ENCODE measurements around the gene CD24.

CD24 gene

DNA sequence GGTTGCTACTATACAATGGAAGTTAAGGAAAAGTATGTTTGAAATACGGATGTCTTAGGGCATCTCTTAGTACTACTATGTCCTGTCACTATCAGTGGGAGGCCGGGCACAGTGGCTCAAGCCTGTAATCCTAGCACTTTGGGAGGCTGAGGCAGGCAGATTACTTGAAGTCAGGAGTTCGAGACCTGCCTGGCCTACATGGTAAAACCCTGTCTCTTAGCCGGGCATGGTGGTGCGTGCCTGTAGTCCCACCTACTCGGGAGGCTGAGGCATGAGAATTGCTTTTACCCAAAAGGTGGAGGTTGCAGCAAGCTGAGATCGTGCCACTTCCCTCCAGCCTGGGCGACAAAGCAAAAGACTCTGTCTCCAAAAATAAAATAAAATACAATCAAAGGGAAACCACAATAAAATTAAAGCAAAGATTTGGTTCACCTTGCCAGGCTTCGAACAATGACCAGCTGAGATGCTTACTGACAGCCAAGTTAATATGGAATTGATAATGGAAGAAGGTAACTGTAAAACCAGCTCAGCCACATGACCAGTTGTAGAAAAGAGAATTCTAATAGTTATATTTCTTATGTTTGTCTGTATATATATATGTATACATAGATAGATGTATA is 6.5 kb downstream of the CD24 start:
- no peak for DNase-seq

DNA sequence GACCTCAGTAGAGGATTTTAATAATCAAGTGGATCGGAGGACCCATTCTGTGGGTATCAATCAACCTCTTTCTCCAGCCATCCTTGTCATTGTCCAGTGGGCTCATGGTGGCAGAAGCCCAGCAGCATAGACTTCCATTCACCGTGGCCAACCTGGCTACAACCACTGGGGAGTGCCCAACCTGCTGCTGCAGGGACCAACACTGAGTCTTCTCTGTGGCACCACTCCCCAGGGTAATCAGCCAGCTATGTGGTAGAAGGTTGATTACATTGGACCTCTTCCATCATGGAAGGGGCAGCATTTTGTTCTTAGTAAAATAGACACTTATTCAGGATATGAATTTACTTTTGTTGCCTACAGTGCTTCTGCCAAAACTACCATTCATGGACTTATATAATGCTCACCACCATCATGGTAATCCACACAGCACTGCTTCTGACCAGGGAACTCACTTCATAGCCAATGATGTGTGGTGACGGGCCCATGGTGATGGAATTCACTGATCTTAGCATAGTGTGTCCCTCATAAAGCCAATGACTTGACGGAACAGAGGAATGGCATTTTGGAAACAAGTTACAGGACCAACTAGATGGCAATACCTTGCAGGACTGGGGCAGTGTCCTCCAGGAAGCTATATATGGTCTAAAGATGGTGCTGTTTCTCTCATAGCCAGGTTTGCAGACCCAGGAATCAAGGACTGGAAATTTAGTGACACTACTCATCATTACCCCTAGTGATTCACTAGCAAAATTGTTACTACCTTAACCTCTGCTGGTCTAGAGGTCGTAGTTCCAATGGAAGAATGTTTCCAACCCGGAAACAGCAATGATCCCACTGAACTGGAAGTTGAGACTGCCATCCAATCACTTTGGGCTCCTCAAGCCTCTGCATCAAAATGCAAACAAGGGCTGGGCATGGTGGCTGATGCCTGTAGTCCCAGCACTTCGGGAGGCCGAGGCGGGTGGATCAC is 7.6 kb downstream of the CD24 start:
- DNase-seq: no peak

DNA sequence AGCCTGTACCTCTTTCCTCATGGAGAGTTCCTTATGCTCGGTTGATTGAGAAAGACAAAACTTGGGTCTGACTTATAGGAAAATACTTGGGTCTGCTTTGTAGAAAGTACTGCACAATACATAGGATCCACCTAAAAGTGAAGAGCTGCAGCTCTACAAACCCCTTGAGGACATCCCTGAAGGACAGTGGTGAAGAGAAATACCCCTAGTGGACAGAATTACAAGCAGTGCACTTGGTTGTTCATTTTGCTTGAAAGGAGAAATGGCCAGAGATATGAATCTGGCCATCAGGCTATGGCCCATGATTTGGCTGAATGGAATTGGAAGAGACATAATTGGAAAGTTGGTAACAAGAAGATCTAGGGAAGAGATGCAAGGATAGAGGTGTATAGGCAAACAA is 8.3 kb downstream of the CD24 start:
- DNase-seq: no peak

DNA sequence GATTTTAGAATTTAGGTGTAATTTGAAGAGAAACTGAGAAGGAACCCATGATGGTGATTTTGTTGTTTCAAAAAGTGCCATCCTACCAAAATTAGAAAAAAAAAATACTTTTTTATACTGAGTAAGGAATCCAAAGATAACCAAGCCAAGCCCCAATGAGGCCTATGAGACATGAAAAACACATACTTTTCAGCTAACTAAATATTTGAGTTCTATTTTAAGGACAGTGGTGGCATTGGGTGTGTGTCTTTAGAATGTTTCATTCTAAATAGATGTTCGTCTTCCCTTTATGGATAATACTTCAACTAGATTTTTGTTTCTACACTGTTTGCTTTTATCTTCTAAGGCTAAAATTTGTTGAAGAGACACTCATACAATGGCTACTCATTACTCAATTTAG is 9.6 kb downstream of the CD24 start:
- no peak for DNase-seq

DNA sequence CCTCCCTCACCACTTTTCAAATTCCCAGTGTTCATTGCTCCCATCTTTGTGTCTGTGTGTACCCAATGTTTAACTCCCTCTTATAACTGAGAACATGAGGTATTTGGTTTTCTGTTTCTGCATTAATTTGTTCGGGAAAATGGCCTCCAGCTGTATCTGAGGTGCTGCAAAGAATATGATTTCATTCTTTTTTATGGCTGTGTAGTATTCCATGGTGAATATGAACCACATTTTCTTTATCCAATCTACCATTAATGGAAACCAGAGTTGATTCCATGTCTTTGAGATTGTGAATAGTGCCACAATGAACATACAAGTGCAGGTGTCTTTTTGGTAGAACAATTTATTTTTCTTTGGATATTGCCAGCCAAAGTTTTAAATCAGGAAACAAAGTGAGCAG is 10.4 kb downstream of the CD24 start:
- no peak for DNase-seq

DNA sequence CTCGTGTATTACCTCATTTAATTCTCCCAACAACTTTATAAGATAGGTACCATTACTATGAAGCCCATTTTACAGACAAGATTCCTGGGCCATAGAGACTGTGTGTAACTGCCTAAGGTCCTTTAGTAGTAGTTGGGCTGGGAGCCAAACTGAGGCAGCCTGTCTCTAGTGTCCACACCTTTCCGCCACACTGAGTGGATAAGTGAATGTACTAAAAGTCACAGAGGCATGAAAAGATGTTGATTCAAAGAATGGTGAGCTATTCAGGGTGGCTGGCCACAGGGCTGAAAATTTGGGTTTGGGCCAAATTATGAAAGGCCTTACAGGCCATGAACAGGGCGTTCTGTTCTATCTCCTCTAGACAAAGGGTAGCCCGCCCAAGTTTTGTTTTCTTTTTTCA is 11.0 kb downstream of the CD24 start:
- no peak for DNase-seq

DNA sequence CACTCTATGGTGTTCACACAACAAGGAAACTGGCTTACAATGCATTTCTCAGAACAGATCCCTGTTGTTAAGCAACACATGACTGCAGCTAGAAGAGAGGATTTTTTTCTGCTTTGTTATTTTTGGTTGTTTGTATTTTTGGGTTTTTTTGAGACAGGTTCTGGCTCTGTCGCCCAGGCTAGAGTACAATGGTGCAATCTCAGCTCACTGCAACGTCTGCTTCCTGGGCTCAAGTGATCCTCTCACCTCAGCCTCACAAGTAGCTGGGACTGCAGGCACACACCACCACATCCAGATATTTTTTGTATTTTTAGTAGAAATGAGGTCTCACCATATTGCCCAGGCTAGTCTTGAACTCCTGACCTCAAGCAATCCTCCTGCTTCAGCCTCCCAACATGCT is 12.7 kb downstream of the CD24 start:
- no peak for DNase-seq

GRCh38 chr6:106961136-106961535 is 13.4 kb downstream of the CD24 start:
- DNase-seq: no peak

DNA sequence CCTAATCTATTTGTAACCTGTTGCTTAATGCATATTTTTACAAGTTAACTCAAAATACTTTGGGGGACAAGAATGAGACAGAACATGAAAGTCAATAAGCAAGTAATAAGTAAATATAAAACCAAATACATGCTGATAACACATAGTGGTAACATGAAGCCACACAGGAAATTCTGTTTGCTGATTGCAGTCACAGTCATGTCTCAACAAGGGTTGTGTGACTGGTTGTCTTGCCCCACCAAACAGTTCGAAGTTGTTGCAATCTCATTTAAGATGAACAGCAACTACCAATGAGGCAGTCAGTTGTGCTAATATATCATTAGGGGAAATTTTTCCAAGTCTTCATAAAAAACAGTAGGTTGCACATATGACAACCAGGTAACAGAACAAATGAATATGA is 14.5 kb downstream of the CD24 start:
- no peak for DNase-seq

DNA sequence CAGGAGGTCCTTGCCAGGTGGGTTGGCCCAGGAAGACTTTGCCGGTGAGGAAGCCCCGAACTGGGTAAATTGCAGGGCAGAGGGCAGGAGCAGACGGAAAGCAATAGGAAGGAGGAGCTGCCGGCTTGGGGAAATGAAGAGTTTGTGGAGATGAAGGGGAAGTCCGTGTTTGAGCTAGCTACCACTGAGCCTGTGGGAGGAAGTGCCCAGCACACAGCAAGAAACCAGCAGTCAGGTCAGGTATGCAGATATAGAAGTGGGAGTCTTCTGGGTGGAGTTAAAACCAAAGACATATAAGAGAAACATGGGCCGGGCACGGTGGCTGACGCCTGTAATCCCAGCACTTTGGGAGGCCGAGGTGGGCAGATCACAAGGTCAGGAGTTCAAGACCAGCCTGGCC is 34.7 kb downstream of the CD24 start:
- DNase-seq: no peak

GRCh38 chr6:106939208-106939607 is 35.3 kb downstream of the CD24 start:
- no peak for DNase-seq

DNA sequence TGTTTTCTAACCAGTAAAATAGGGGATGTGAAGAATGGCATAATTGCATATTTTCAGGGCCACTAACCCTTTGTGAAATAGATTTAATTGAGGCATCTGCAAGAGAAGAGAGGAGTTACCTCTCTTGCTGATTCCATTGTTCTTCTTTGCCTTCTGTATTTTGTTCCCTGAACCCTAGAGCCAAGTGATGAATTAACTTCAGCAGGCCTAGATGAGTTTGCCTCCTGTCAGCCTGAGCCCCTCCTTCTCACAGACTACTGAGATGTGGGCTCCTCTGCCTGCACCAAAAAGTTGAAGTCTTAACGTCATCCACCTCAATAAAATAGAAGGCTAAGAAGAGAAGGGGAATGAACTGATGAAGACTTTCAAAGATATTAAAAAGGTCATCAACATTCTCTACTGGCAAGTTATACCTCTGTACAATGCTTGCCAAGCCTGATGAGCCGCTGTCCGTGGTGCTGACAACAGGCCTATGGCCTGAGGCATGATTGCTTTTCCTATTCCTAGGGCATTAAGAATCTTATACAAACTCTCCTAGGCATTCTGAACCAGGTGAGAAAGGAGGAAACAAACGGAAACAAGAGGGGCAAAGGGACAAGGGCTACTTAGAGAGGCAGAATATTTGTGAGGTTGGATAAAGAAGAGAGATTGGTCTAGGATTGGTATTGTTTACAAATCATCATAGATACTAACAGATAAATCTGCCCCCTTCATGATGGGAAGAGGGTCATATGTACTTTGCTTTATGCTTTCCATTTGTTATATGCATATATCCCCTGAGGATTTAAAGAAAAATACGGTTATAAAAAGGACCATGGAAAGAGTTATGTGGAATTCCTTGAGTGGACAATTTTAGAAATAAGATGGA is 46.8 kb downstream of the CD24 start:
- peak; percentile 51 for DNase-seq

- DNase-seq: no peak
Observed at GRCh38 chr6:106925948-106926347, 48.6 kb downstream of the CD24 start.

- no peak for DNase-seq
Observed at GRCh38 chr6:106924694-106925523, 49.6 kb downstream of the CD24 start.

- no peak for DNase-seq
Observed at GRCh38 chr6:106922626-106923025, 51.9 kb downstream of the CD24 start.
